HUES6 (cell line): ENCODE measurements around the gene SLC4A1AP.

Experiments
- H3K27ac ChIP-seq: 2 replicates; pipeline ENCODE4 v1.7.0; 2013; ENCODE audit warnings: low read depth, mild to moderate bottlenecking, low read length, inconsistent platforms
- H3K27me3 ChIP-seq: 2 replicates; pipeline ENCODE4 v1.6.1; 2013; ENCODE audit warnings: low read length; ENCODE audit not compliant: control insufficient read depth, insufficient read depth
- H3K36me3 ChIP-seq: 2 replicates; pipeline ENCODE4 v1.6.1; 2013; ENCODE audit warnings: low read length; ENCODE audit not compliant: control insufficient read depth, insufficient read depth
- H3K4me1 ChIP-seq: 2 replicates; pipeline ENCODE4 v1.6.1; 2013; ENCODE audit warnings: low read length; ENCODE audit not compliant: control insufficient read depth, insufficient read depth
- H3K4me3 ChIP-seq: 2 replicates; pipeline ENCODE4 v1.5.1; 2013; ENCODE audit warnings: low read depth, low read length
- H3K9ac ChIP-seq: one replicate; pipeline ENCODE4 v1.6.1; 2013; ENCODE audit warnings: mild to moderate bottlenecking, low read length
- H3K9me3 ChIP-seq: 2 replicates; pipeline ENCODE4 v1.6.1; 2013; ENCODE audit warnings: low read depth, low read length; ENCODE audit not compliant: control insufficient read depth, insufficient read depth

Gene SLC4A1AP

GRCh38 chr2:27721884-27722485 is 58.3 kb downstream of the SLC4A1AP start:
- Histone ChIP-seq H3K4me1 (peaks cover 31% of the 10 kb centered on the region), H3K27ac (no peak overlapping the region)

DNA sequence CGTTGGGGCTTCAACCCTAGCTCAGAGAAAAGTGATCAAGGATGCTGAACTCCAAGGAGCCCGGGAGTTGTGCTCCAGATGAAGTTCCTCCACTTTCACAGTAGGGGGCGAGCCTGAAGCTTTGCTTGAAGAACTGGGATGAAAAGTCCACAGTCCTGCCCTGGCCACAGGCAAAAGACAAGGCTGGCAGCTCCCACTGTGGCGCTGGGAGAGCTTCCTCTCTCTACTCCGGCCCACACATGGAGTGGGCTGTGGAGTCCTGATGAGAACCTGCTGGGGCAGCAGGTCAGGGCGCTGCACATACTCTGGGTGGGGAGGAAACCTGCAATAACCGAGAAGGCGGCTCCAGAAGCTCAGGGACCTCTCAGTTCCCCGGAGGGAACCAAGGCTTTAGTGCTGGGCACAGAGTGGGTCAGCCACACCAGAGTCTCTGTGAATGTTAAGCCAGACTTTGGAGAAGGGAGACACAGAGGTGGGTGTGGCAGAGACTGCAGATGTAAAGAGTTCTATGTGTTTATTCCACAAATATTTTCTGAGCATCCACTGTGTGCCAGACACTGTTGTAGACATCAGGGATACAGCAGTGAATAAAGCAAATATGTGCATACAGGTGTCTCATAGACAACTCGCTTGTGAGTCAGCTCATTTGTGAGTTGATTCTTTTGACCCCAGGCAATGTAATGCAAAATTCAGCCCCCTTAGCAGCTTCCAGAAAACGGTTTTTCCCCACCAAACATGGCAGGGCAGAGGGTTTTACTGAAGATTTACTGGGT is 59.9 kb downstream of the SLC4A1AP start:
- H3K4me3 ChIP-seq, result no peak overlapping the region
- no peaks in the 10 kb centered on the region for H3K36me3 ChIP-seq
- H3K9me3 ChIP-seq, result no peaks in the 10 kb centered on the region
- H3K9ac ChIP-seq, result no peak overlapping the region
- H3K27ac ChIP-seq, result no peak overlapping the region
- H3K27me3 ChIP-seq, result no peaks in the 10 kb centered on the region
- peaks cover 27% of the 10 kb centered on the region for H3K4me1 ChIP-seq

More at GRCh38 chr2:27721884-27722485, 58.3 kb downstream of the SLC4A1AP start:
- Histone ChIP-seq H3K4me3 (no peak overlapping the region), H3K9ac (no peak overlapping the region), H3K9me3 (no peaks in the 10 kb centered on the region), H3K36me3 (no peaks in the 10 kb centered on the region), H3K27me3 (no peaks in the 10 kb centered on the region)

DNA sequence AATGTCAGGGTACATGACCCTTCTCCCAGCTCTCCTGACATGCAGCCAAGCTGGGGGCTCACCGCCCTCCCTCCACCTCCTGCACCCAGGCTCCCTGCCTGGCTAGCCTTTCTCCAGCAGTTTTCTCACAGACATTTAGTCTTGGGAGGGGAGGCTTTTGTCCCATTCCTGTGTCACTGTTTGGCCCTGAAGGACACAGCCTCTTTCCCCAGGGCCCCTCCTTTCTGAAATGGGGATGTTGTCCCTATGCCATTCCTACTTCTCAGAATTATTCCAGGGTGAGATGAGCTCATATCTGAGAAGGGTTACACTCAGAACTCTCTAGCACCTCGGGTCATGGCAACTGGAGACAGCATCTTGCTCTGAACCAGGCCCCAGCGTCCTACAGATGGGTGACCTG is 60.5 kb downstream of the SLC4A1AP start:
- Histone ChIP-seq H3K4me1 (peaks cover 27% of the 10 kb centered on the region), H3K9ac (no peak overlapping the region), H3K27ac (no peak overlapping the region), H3K36me3 (no peaks in the 10 kb centered on the region), H3K9me3 (no peaks in the 10 kb centered on the region), H3K27me3 (no peaks in the 10 kb centered on the region), H3K4me3 (no peak overlapping the region)

- no peak overlapping the region for H3K9ac ChIP-seq
- no peak overlapping the region for H3K27ac ChIP-seq
- H3K27me3 ChIP-seq, result no peaks in the 10 kb centered on the region
- H3K36me3 ChIP-seq, result no peaks in the 10 kb centered on the region
- H3K4me1 ChIP-seq, result peaks cover 23% of the 10 kb centered on the region
- H3K4me3 ChIP-seq, result no peak overlapping the region
- H3K9me3 ChIP-seq, result no peaks in the 10 kb centered on the region
These were observed 61.4 kb downstream of the SLC4A1AP start for GRCh38 chr2:27724905-27725701.

- Histone ChIP-seq H3K36me3 (no peaks in the 10 kb centered on the region), H3K4me1 (peaks cover 20% of the 10 kb centered on the region), H3K27ac (no peak overlapping the region), H3K4me3 (no peak overlapping the region), H3K9me3 (no peaks in the 10 kb centered on the region), H3K27me3 (no peaks in the 10 kb centered on the region), H3K9ac (no peak overlapping the region)
These were observed 63.6 kb downstream of the SLC4A1AP start for GRCh38 chr2:27727257-27727656.

DNA sequence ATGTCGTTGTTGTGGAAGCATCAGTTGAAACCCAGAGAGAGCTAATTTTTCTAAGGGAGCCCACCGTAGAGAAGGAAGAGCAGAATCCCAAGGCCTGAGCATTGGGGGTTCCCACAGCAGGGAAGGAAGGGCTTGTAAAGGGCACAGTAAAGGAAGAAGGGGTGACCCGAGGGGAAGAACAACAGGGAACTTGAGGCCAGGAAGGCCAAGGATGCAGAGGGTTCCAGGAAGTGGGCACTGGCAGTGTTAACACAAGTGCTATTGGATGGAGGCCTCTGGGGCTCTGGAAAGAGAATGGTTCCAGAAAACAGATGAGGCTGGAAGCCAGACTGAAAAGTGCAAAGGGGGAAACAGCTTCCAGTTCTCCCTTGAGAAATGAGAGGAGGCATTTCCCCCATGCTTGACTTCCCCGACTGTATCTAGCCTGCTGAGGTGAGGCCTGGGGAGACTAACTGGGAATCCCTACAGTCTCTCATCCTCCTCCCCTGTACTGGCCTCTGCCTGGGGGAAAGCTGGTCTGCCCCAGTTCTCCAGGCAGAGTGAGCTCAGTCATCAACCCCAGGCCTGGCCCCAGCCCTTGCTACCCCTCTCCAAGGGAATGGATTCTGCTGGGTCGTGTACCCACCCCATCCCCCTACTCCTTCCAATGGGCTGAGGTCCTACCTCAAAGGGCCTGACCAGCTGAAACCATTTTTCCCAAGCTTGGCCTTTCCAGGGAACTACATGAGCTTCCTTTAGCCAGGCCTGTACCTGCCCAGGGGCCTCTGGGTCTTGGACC is 64.6 kb downstream of the SLC4A1AP start:
- H3K4me1 ChIP-seq, result peaks cover 20% of the 10 kb centered on the region
- no peak overlapping the region for H3K9ac ChIP-seq
- no peak overlapping the region for H3K4me3 ChIP-seq
- no peaks in the 10 kb centered on the region for H3K27me3 ChIP-seq
- H3K27ac ChIP-seq, result no peak overlapping the region
- H3K36me3 ChIP-seq, result no peaks in the 10 kb centered on the region
- no peaks in the 10 kb centered on the region for H3K9me3 ChIP-seq

DNA sequence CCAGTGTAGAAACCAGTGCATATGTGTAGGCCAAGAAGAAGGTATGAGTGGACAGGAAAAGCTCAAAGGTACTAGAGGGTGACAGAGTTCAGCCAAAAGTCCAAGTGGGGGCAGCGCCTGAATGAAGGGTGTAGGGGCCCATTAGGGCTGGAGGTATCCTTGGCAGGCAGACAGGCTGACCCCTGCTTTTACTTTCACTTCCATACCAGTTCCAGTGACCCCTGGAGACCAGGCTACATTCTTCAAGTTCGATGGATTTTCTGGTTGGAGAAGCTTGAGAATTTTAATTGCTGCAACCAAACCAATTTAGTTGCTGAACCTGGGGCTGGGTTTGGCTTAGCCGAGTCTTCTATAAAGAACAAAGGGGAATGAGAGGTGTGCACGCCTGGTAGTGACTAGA is 65.5 kb downstream of the SLC4A1AP start:
- no peaks in the 10 kb centered on the region for H3K36me3 ChIP-seq
- peaks cover 11% of the 10 kb centered on the region for H3K4me1 ChIP-seq
- H3K4me3 ChIP-seq, result no peak overlapping the region
- H3K27me3 ChIP-seq, result no peaks in the 10 kb centered on the region
- H3K9me3 ChIP-seq, result no peaks in the 10 kb centered on the region
- H3K9ac ChIP-seq, result no peak overlapping the region
- no peak overlapping the region for H3K27ac ChIP-seq

DNA sequence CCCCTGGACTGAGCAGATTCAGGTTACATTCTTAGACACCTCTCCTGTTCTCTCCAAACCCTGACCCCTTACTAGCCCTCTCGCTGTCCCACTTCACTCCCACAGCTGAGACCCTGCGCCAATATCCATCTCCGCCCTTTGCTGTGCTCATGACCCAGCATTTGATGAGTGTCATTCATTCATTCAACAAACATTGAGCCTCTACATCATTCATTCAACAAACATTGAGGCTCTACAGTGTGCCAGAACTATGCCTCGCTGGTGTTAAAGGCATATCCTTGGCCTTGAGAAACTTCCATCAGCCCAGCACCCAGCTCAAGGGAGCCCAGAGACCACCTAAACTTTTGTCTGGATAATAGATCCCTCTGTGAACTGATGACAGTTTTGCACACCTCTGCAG is 65.9 kb downstream of the SLC4A1AP start:
- H3K4me1 ChIP-seq, result peaks cover 8% of the 10 kb centered on the region
- no peaks in the 10 kb centered on the region for H3K9me3 ChIP-seq
- H3K27ac ChIP-seq, result no peak overlapping the region
- H3K27me3 ChIP-seq, result no peaks in the 10 kb centered on the region
- H3K9ac ChIP-seq, result no peak overlapping the region
- no peak overlapping the region for H3K4me3 ChIP-seq
- no peaks in the 10 kb centered on the region for H3K36me3 ChIP-seq

GRCh38 chr2:27730261-27730662 is 66.6 kb downstream of the SLC4A1AP start:
- no peaks in the 10 kb centered on the region for H3K9me3 ChIP-seq
- H3K36me3 ChIP-seq, result no peaks in the 10 kb centered on the region
- no peak overlapping the region for H3K9ac ChIP-seq
- no peak overlapping the region for H3K4me3 ChIP-seq
- H3K27ac ChIP-seq, result no peak overlapping the region
- H3K4me1 ChIP-seq, result peaks cover 7% of the 10 kb centered on the region
- H3K27me3 ChIP-seq, result peaks cover 4% of the 10 kb centered on the region; the same call in 1 of the 2 replicates

- Histone ChIP-seq H3K4me3 (no peak overlapping the region), H3K4me1 (peaks cover 10% of the 10 kb centered on the region), H3K27ac (no peak overlapping the region), H3K9me3 (no peaks in the 10 kb centered on the region), H3K36me3 (no peaks in the 10 kb centered on the region), H3K9ac (no peak overlapping the region), H3K27me3 (peaks cover 4% of the 10 kb centered on the region; the same call in 1 of the 2 replicates)
These were observed 67.4 kb downstream of the SLC4A1AP start for GRCh38 chr2:27730980-27731691.
